ENCODE results near the gene MAGEB16.

Gene MAGEB16

GRCh38 chrX:35798042-35798441 is at the start of gene MAGEB16:
TSS of gene MAGEB16 (plus strand) at chrX:35798342. CDS start at chrX:35802197, 3,855 bp downstream.
- Mint-ChIP-seq H3K27me3 (no peaks in the 10 kb centered on the region), H3K27ac (no peak within 1 kb of the TSS), H3K4me1 (no peaks in the 10 kb centered on the region), H3K4me3 (no peak within 1 kb of the TSS), H3K9me3 (peaks cover 0 to 5% of the 10 kb centered on the region in 2 donors)
- no peak for DNase-seq
- ATAC-seq = no peak

- H3K4me1 Mint-ChIP-seq = no peaks in the 10 kb centered on the region
- H3K27me3 Mint-ChIP-seq = no peaks in the 10 kb centered on the region
- no peak overlapping the region for H3K4me3 Mint-ChIP-seq
- H3K27ac Mint-ChIP-seq = no peak overlapping the region
- DNase-seq = no peak
- no peak for ATAC-seq
- H3K9me3 Mint-ChIP-seq = no peaks in the 10 kb centered on the region
These were observed 24.1 kb upstream of the MAGEB16 start for GRCh38 chrX:35773958-35774564.

DNA sequence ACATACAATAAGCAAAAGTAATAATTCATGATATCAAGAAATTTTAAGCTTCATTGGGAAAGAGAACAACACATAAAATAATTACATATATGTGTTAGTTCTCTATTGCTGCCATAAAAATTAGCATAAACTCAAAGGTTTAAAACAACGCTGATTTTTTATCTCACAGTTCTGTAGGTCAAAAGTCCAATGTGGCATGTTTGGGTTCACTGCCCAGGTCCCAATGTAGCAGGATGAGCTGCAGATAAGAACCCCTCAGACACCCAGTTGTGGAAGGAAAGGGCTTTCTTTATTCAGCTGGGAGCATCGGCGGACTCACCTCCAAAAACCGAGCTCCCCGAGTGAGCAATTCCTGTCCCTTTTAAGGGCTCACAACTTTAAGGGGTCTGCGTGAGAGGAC is 13.1 kb upstream of the MAGEB16 start:
- H3K27me3 Mint-ChIP-seq = no peaks in the 10 kb centered on the region
- ATAC-seq (no peak), DNase-seq (no peak)
- no peak overlapping the region for H3K4me3 Mint-ChIP-seq
- H3K4me1 Mint-ChIP-seq = no peaks in the 10 kb centered on the region
- H3K27ac Mint-ChIP-seq = no peak overlapping the region
- H3K9me3 Mint-ChIP-seq = no peaks in the 10 kb centered on the region

DNA sequence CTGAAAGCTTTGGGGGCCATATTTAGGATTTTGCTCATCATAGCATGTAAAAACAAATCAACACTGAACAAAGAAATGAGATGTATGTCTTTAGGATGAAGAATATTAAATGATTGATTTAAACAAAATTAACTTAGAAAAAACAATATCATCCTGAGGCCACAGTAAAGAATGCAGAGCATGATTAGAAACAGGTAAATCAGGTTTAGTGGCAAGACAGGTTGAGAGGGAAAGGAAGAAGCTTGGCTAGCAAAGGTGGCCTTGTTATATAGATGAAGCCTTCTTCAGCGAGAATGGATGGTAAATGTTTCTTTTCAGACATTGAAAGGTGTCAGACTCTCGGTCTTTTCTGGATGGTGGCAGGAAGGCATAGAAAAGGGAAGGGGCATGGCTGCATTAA is 11.9 kb upstream of the MAGEB16 start:
- Mint-ChIP-seq H3K4me1 (no peaks in the 10 kb centered on the region), H3K9me3 (no peaks in the 10 kb centered on the region), H3K27me3 (no peaks in the 10 kb centered on the region), H3K27ac (no peak overlapping the region), H3K4me3 (no peak overlapping the region)
- DNase-seq (no peak), ATAC-seq (no peak)

DNA sequence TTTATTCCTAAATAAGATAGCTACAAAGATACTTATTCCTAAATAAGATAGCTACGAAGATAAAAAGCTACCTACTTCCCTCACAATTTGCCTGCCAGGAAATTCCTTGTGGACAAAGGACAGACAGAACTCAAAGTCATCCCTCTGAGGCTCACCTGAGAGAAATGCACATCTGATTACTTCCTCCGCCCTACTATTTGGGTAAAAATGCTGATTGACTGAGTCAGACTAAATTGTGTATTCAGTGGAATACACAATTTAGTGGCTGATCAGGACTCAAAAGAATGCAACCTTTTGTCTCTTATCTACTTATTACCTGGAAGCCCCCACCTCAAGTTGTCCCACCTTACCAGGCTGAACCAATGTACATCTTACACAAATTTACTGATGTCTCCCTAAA is 10.3 kb upstream of the MAGEB16 start:
- no peak overlapping the region for H3K27ac Mint-ChIP-seq
- H3K4me1 Mint-ChIP-seq = no peaks in the 10 kb centered on the region
- no peak overlapping the region for H3K4me3 Mint-ChIP-seq
- no peaks in the 10 kb centered on the region for H3K27me3 Mint-ChIP-seq
- ATAC-seq = no peak
- H3K9me3 Mint-ChIP-seq = no peaks in the 10 kb centered on the region
- no peak for DNase-seq

- no peak overlapping the region for H3K27ac Mint-ChIP-seq
- ATAC-seq = no peak
These were observed 2.3 kb downstream of the MAGEB16 start for GRCh38 chrX:35800474-35800873.

GRCh38 chrX:35809781-35810180 is 11.6 kb downstream of the MAGEB16 start:
- no peak for ATAC-seq
- no peaks in the 10 kb centered on the region for H3K4me1 Mint-ChIP-seq
- H3K9me3 Mint-ChIP-seq = no peaks in the 10 kb centered on the region
- H3K4me3 Mint-ChIP-seq = no peak overlapping the region
- no peak overlapping the region for H3K27ac Mint-ChIP-seq
- DNase-seq = no peak
- H3K27me3 Mint-ChIP-seq = no peaks in the 10 kb centered on the region

More at GRCh38 chrX:35800474-35800873, 2.3 kb downstream of the MAGEB16 start:
- Mint-ChIP-seq H3K4me3 (no peak overlapping the region), H3K27me3 (no peaks in the 10 kb centered on the region), H3K9me3 (peaks cover 0 to 5% of the 10 kb centered on the region in 2 donors), H3K4me1 (no peaks in the 10 kb centered on the region)
- DNase-seq = no peak

DNA sequence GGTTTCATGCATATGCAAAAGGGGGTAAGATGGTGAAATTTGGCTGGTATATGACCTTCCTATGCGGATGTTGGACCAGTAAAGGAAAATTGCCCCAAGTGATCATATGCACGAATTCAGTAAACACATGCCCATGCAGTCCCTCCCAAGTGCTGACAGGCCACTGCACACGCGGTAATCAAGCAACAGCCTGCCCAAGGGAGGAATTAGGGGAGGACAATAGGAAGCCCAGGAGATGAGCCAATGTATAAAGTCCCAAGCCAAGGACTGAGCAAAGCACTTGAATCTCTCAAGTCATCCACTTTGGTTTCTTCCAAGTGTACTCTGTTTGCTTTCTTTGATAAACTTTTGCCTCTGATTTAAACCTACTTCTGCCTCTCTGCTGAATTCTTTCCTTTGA is 21.1 kb downstream of the MAGEB16 start:
- H3K27me3 Mint-ChIP-seq = no peaks in the 10 kb centered on the region
- H3K27ac Mint-ChIP-seq = no peak overlapping the region
- no peak overlapping the region for H3K4me3 Mint-ChIP-seq
- no peaks in the 10 kb centered on the region for H3K9me3 Mint-ChIP-seq
- DNase-seq = no peak
- ATAC-seq = no peak
- no peaks in the 10 kb centered on the region for H3K4me1 Mint-ChIP-seq

GRCh38 chrX:35826503-35826902 is 28.4 kb downstream of the MAGEB16 start:
- ATAC-seq = no peak
- H3K27me3 Mint-ChIP-seq = no peaks in the 10 kb centered on the region
- peaks cover 0 to 9% of the 10 kb centered on the region in 2 donors for H3K9me3 Mint-ChIP-seq
- H3K27ac Mint-ChIP-seq = no peak overlapping the region
- H3K4me1 Mint-ChIP-seq = no peaks in the 10 kb centered on the region
- DNase-seq = no peak
- H3K4me3 Mint-ChIP-seq = no peak overlapping the region

- H3K4me1 Mint-ChIP-seq = no peaks in the 10 kb centered on the region
- H3K27me3 Mint-ChIP-seq = no peaks in the 10 kb centered on the region
- no peak overlapping the region for H3K4me3 Mint-ChIP-seq
- DNase-seq (no peak), ATAC-seq (no peak)
- H3K9me3 Mint-ChIP-seq = peaks cover 4 to 9% of the 10 kb centered on the region in 2 donors
- H3K27ac Mint-ChIP-seq = no peak overlapping the region
These were observed 31.4 kb downstream of the MAGEB16 start for GRCh38 chrX:35829501-35829900.

GRCh38 chrX:35841872-35842271 is 43.7 kb downstream of the MAGEB16 start:
- no peak for DNase-seq
- no peak overlapping the region for H3K4me3 Mint-ChIP-seq
- H3K4me1 Mint-ChIP-seq = no peaks in the 10 kb centered on the region
- ATAC-seq = no peak
- H3K27ac Mint-ChIP-seq = no peak overlapping the region
- H3K9me3 Mint-ChIP-seq = no peaks in the 10 kb centered on the region
- H3K27me3 Mint-ChIP-seq = no peaks in the 10 kb centered on the region

- no peak overlapping the region for H3K27ac Mint-ChIP-seq
- H3K27me3 Mint-ChIP-seq = no peaks in the 10 kb centered on the region
- H3K4me3 Mint-ChIP-seq = no peak overlapping the region
- H3K4me1 Mint-ChIP-seq = no peaks in the 10 kb centered on the region
- no peaks in the 10 kb centered on the region for H3K9me3 Mint-ChIP-seq
- no peak for DNase-seq
- ATAC-seq = no peak
These were observed 44.5 kb downstream of the MAGEB16 start for GRCh38 chrX:35842674-35843073.

DNA sequence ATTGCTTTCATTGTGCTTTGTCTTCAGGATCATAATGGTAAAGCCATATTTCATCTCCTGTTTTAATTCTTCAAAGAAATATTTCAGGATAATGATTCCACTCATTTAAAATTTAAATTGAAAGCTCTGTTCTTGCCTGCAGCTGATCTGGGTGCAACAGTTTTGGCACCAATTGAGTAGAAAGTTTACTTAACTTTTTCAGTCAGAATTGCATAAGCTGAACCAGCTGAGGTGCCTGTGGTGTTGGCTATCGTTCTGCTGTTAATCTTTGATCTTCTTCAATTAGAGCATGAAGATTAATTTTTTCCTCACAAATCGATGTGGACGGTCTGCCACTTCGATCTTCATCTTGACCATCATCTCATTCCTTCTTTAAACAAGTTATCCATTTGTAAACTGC is 49.6 kb downstream of the MAGEB16 start:
- Mint-ChIP-seq H3K27ac (no peak overlapping the region), H3K27me3 (no peaks in the 10 kb centered on the region), H3K9me3 (no peaks in the 10 kb centered on the region), H3K4me1 (no peaks in the 10 kb centered on the region), H3K4me3 (no peak overlapping the region)
- DNase-seq (no peak), ATAC-seq (no peak)
